ENCODE results near the gene RGS7.

The RGS7 gene

GRCh38 chr1:241356519-241357365 lies at the start of gene RGS7:
TSS of gene RGS7 (minus strand) at chr1:241357205.
- no peak for DNase-seq (ENCODE audit: low read depth)

DNA sequence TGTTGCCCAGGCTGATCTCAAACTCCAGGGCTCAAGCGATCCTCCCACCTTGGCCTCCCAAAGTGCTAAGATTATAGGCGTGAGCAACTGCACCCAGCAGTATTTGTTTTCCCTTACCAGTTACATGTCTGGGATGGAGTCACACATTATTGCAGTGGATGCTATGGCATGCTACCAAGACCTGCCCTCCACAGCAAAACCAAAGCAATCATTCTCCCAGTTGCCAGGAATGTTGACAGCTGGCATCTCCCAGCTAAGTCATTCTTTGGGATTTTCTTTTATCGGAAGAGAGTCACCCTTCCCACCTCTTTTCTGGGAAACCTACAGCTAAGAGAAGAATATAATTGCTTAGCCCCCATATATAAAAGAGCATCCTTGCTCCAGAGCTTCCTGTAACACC lies 49.4 kb upstream of the RGS7 start:
- DNase-seq (ENCODE audit: low read depth), result no peak

DNA sequence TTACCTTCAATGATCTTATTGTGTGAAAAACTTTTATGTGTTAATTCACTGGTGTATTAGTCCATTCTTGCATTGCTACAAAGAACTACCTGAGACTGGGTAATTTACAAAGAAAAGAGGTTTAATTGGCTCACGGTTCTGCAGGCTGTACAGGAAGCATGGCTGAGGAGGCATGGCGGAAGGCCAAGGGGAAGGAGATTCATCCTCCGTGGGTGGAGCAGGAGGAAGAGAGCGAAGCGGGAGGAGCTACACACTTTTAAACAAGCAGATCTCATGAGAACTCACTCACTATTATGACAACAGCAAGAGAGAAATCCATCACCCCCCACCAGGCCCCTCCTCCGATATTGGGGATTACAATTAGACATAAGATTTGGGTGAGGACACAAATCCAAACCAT lies 44.2 kb upstream of the RGS7 start:
- no peak for DNase-seq (ENCODE audit: low read depth)

GRCh38 chr1:241396747-241397681 lies 40.0 kb upstream of the RGS7 start:
- DNase-seq (ENCODE audit: low read depth), result no peak

- DNase-seq (ENCODE audit: low read depth), result no peak
Measured at GRCh38 chr1:241391926-241392710, 35.1 kb upstream of the RGS7 start.

DNA sequence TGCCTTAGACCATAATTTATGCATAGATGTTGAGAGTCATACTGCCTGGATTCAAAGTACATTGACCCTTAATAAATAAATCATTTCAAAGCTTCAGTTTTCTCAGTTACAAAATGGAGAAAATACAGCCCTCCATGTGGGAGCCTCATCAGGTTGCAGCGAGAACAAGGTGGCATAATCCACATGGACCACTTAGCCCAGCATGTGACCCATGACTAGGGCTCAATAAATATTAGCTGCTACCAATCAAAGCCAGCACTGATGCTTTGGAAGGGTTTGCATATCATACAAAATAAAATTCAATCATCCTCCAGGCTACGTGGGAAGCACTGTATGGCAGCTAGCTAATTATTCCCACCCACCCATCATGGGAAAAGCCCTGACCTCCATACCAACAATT lies 33.5 kb upstream of the RGS7 start:
- no peak for DNase-seq (ENCODE audit: low read depth)

DNA sequence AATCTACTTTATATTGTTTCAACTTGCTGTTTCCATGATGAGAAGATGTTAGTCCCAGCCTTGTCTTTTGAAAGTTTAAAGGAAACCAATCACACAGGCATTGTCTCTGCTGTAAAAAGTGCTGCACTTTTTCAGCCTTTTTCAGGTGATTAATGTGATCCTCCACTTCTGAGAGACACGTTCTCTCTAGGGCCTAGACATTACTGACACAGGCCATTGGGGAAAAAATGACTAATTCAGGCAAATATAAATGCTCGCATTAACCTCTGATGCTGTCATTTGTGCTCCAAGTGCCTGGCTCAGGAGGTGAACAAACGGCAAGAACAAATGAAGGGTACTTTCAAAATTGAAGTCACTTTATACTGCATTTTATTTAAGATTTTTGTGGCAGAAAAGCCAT lies 32.4 kb upstream of the RGS7 start:
- no peak for DNase-seq (ENCODE audit: low read depth)

- DNase-seq (ENCODE audit: low read depth), result no peak
Measured at GRCh38 chr1:241387216-241387615, 30.2 kb upstream of the RGS7 start.

DNA sequence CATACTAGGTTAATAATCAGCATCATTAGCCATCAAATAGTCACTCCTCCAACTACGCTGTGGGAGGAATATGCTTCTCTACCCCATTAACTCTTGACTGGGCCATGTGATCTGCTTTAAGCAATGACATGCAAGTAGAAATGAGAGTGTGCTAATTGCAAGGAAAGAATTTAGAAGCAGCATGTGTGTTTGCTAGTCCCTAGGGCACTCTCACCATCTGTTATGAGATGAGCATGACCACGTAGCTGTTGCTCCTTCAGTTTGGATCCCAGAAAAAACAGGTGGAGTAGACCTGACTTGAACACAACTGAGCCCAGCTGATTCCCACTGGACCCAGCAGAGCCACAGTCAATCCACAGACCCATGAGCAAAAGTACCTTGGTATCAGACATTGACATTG lies 19.7 kb upstream of the RGS7 start:
- no peak for DNase-seq (ENCODE audit: low read depth)

DNA sequence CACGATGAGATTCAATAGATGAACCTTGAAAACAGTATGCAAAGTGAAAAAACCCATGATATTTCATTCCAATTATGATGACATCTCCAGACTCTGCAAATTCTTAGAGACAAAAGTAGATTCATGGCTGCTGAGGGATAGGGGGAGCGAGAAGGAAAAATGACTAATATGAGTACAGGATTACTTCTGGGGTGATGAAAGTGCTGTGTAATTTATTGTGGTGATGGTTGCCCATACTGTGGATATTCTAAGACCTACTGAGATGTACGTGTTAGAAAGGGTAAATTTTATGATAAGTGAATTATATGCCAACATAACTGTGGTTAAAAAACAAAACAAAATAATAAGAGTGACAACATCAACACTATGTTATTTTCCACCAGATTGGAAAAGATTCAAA lies 18.9 kb upstream of the RGS7 start:
- DNase-seq (ENCODE audit: low read depth), result no peak

DNA sequence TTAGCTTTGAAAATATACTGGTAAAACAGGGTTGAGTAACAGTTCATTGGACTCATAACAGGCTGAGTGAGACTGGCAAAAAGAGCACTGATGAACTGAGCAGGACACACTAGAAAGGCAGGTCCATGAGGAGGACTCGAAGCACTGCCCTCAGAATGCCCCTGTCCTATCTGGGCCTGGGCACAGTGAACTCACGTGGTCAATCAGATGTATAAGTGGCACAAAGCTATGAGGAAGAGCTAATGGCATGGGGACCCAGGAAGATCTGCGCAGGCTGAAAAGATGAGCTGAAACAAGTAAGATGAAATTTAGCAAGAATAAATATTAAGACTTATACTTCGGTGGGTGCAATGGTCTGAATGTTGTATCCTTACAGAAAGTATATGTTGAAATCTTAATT lies 9.2 kb upstream of the RGS7 start:
- DNase-seq (ENCODE audit: low read depth), result no peak

- DNase-seq (ENCODE audit: low read depth), result no peak
Measured at GRCh38 chr1:241362350-241362749, 5.3 kb upstream of the RGS7 start.

DNA sequence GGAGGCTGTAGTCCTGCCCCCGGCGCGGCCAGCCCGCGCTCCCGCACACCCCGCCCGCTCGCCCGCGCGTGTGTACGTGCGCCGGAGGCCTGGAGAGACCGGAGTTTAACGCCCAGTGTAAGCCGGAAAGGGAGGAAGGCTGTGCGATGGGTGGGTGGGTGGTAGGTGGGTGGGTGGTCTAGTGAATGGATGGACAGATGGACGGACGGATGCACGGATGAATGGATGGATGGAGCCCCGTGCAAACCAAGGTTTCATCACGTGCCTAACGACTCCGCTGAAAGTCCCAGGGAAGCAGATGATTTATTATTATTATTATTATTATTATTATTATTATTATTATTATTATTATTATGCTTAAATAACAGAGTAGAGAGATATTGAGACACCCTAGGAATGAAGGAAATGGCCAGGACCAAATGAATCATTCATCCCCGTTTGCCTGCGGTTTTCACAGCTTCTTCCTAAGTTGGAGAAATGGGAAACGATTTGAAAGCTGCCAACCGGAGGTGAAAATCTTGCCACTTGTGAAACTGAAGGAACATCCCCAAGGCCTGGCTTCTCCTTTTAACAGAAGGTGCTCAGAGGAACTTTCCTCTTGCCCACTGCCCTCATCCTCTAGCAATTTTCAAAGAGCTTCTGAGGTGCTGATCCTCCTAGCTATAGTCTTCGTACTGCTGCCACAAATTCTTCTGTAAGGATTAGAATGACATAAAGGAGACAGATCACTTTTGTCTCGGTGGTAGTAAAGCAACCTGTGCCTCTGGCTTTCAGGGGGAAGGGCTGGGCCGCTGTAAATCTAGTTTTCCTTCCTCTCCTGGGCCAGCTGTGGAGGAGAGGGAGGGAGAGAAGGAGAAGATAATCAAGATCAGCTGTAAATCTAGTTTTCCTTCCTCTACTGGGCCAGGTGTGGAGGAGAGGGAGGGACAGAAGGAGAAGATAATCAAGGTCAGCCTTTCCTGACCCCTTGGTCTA lies 648 bp upstream of the RGS7 start:
- DNase-seq (ENCODE audit: low read depth), result no peak

GRCh38 chr1:241356187-241356518 lies 852 bp downstream of the RGS7 start:
- DNase-seq (ENCODE audit: low read depth), result no peak

DNA sequence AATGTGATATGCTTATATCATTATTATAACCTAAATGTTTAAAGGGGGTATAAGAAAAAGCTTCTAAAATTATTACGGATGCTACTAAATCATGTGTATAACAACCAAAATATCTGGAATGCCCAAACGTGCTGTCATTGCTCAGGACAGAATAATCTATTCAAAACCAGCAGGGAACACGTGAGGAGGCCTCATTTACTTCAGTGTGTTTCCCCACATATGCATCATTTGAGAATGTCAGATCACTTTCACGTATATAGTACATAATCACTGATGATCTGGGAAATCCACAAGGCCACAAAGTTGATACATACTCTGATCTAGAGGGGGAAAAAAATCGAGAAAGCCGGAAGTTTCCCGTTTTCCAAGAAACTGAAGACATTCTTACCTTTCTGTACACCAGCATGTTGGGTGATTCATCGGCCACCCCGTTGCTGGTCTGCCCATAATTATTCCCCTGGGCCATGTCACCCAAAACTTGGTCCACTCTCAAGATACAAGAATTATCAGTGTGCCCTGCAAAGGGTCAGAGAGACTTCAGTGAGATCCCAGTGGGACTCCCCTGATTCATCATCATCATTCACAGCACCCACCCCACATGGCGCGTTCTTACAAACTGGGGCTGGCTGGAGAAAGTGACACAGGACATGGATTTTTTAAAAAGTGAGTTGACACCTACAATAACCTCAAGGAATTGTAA lies 1.5 kb downstream of the RGS7 start:
- DNase-seq (ENCODE audit: low read depth), result no peak

- DNase-seq (ENCODE audit: low read depth), result no peak
Measured at GRCh38 chr1:241352401-241352800, 4.6 kb downstream of the RGS7 start.

DNA sequence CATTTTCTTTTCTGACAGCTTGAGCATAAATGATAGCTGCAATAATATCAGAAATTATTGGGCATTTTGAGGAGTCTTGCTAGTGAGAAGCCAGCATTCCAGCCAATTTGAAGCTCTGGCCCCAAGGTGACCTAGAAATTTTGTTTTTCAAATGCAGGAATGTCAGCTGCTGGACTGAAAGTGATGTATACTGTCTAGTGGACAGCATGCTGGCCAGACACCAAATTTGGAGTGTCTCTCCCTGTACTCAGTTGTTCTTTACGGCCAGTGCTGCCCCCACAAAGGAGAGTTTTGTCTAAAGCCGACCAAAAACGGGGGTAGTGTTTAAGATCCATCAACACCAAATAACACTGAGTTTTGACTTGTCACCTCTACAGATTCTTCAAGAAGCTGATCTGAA lies 5.2 kb downstream of the RGS7 start:
- no peak for DNase-seq (ENCODE audit: low read depth)

- DNase-seq (ENCODE audit: low read depth), result no peak
Measured at GRCh38 chr1:241343956-241344355, 13.0 kb downstream of the RGS7 start.

GRCh38 chr1:241336335-241336734 lies 20.7 kb downstream of the RGS7 start:
- no peak for DNase-seq (ENCODE audit: low read depth)

DNA sequence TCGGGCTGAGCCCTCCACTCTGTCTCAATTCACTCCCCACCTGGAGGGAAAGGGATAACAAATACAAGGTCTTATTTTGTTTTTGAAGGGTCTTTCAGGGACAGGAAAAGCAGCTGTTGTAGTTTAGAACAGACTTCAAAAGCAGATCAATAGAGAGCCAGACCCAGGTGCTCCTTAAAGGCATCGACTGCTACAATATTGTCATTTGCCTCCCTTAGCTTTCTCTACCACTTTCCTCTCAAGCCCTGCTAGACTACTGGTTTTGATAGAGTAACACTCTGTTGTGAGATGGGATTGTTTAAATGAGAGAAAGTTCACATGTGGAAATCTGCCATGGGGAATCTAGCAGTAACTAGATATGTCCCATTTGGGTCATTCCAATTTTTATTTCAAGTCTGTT lies 24.0 kb downstream of the RGS7 start:
- no peak for DNase-seq (ENCODE audit: low read depth)

GRCh38 chr1:241332037-241332409 lies 25.0 kb downstream of the RGS7 start:
- no peak for DNase-seq (ENCODE audit: low read depth)

Data from stimulated activated CD4-positive, alpha-beta T cell treated with anti-CD3 and anti-CD28 coated beads, Interleukin-2, amount 100 ng/mL, for 4 hours (primary cell).